H1 (cell line): ENCODE data around the gene USP3. TPM values are rescaled to one million over a fixed set of nuclear protein-coding genes. Genes with fewer than 3 reads are reported as not detected.

ENCODE experiments used
- CTCF ChIA-PET: fragments of 300-600 bp; sonication (Branson Sonifier 250); formaldehyde crosslinking; loops from one replicate; lab custom pipeline; 2021; ENCODE audit not compliant: partially characterized antibody; lab: Charles Lee
- POLR2A ChIA-PET: fragments of 300-600 bp; sonication (Branson Sonifier 250); formaldehyde crosslinking; loops from one replicate; lab custom pipeline; 2021; ENCODE audit warnings: inconsistent platforms; ENCODE audit not compliant: partially characterized antibody; lab: Charles Lee
- DNase-seq, 2 experiments: peaks; one replicate each; pipeline versions ENCODE4 v3.0.0 to v3.0.0-alpha.2; 2010 to 2022; ENCODE audit warnings: low spot score in 2 of 2, low read depth in 1 of 2, mixed read lengths in 1 of 2
- FAIRE-seq: peaks from 2 replicates; lab custom pipeline; 2011; peaks lifted over from hg19 to GRCh38; lab: Jason Lieb, UNC
- H2AFZ ChIP-seq: 2 replicates; pipeline ENCODE4 v1.8.1; 2012; ENCODE audit warnings: low read length, inconsistent platforms
- H2AK5ac ChIP-seq: 2 replicates; pipeline ENCODE4 v1.6.1; 2013; ENCODE audit warnings: low read depth, low read length
- H2BK120ac ChIP-seq: replicated peaks from 2 replicates; pipeline ENCODE3; 2013; ENCODE audit warnings: low read depth, low read length, inconsistent platforms
- H2BK12ac ChIP-seq: 2 replicates; pipeline ENCODE4 v1.6.1; 2013; ENCODE audit warnings: low read depth, low read length
- H2BK15ac ChIP-seq: 2 replicates; pipeline ENCODE4 v1.6.1; 2013; ENCODE audit warnings: low read length
- H2BK20ac ChIP-seq: 2 replicates; pipeline ENCODE4 v1.6.1; 2013; ENCODE audit warnings: low read length
- H2BK5ac ChIP-seq: 2 replicates; pipeline ENCODE4 v1.6.1; 2013; ENCODE audit warnings: low read depth, low read length
- H3K14ac ChIP-seq: 2 replicates; pipeline ENCODE4 v1.6.1; 2013; ENCODE audit warnings: inconsistent platforms; ENCODE audit not compliant: insufficient read length
- H3K18ac ChIP-seq: 2 replicates; pipeline ENCODE4 v1.6.1; 2013; ENCODE audit warnings: low read length; ENCODE audit errors: extremely low read depth
- H3K23ac ChIP-seq: 2 replicates; pipeline ENCODE4 v1.6.1; 2013; ENCODE audit warnings: inconsistent platforms; ENCODE audit not compliant: insufficient read length
- H3K23me2 ChIP-seq: 2 replicates; pipeline ENCODE4 v1.6.1; 2013; ENCODE audit warnings: low read depth, low read length
- H3K27ac ChIP-seq: 2 replicates; pipeline ENCODE4 v1.6.1; 2011; ENCODE audit warnings: low read depth, low read length, inconsistent platforms
- H3K27me3 ChIP-seq, 4 experiments: replicated peaks in 1 of 4; 1 replicate in 1 of 4; 2 replicates in 3 of 4; pipeline versions ENCODE4 v1.6.1 to v1.8.1; 2011 to 2013; ENCODE audit warnings: low read length in 3 of 4, mild to moderate bottlenecking in 3 of 4, inconsistent platforms in 2 of 4, mixed read lengths in 2 of 4, moderate library complexity in 1 of 4; ENCODE audit not compliant: control insufficient read depth in 3 of 4, insufficient read depth in 3 of 4; ENCODE audit errors: extremely low read depth in 1 of 4
- H3K36me3 ChIP-seq, 4 experiments: 2 replicates each; pipeline versions ENCODE4 v1.6.1 to v1.8.1; 2011 to 2013; ENCODE audit warnings: mild to moderate bottlenecking in 4 of 4, low read length in 3 of 4, moderate library complexity in 2 of 4, control low read depth in 1 of 4, inconsistent platforms in 1 of 4; ENCODE audit not compliant: insufficient read depth in 4 of 4, control insufficient read depth in 2 of 4
- H3K4ac ChIP-seq: replicated peaks from 2 replicates; pipeline ENCODE3; 2013; ENCODE audit warnings: low read length, low read depth, mixed read lengths, inconsistent platforms; ENCODE audit not compliant: insufficient read length
- H3K4me1 ChIP-seq, 4 experiments: replicated peaks in 1 of 4; 1 replicate in 1 of 4; 2 replicates in 3 of 4; pipeline versions ENCODE4 v1.6.1 to v1.8.1; 2011 to 2013; ENCODE audit warnings: low read length in 3 of 4, inconsistent platforms in 2 of 4, mixed read lengths in 1 of 4; ENCODE audit not compliant: insufficient read depth in 4 of 4, control insufficient read depth in 3 of 4
- H3K4me2 ChIP-seq, 2 experiments: 2 replicates each; pipeline versions ENCODE4 v1.6.1 to v1.8.1; 2011 to 2013; ENCODE audit warnings: low read depth in 2 of 2, low read length in 2 of 2, control low read depth in 1 of 2, inconsistent platforms in 1 of 2, mild to moderate bottlenecking in 1 of 2; ENCODE audit not compliant: insufficient read depth in 1 of 2
- H3K4me3 ChIP-seq, 4 experiments: fragments of 200-600, 300-600 bp in 1 of 4; sonication (generic), shearing (Covaris generic), sonication (Bioruptor Twin) in 1 of 4; 2 replicates each; pipeline versions ENCODE4 v1.5.1 to v1.8.1; 2011 to 2016; ENCODE audit warnings: low read length in 4 of 4, low read depth in 3 of 4, control low read depth in 2 of 4, inconsistent platforms in 2 of 4, mild to moderate bottlenecking in 2 of 4, mixed read lengths in 1 of 4, moderate library complexity in 1 of 4; ENCODE audit not compliant: insufficient read depth in 2 of 4; ENCODE audit errors: extremely low read depth in 1 of 4
- H3K56ac ChIP-seq: replicated peaks from 2 replicates; pipeline ENCODE3; 2013; ENCODE audit warnings: low read depth, mild to moderate bottlenecking, mixed read lengths, low read length, inconsistent platforms; ENCODE audit not compliant: insufficient read length
- H3K79me1 ChIP-seq: 2 replicates; pipeline ENCODE4 v1.6.1; 2013; ENCODE audit warnings: low read depth, low read length, control low read depth
- H3K79me2 ChIP-seq, 2 experiments: 2 replicates each; pipeline versions ENCODE4 v1.6.1 to v1.8.1; 2012 to 2013; ENCODE audit warnings: low read length in 2 of 2, mild to moderate bottlenecking in 2 of 2, inconsistent platforms in 1 of 2; ENCODE audit not compliant: insufficient read depth in 2 of 2, control insufficient read depth in 1 of 2
- H3K9ac ChIP-seq, 4 experiments: replicated peaks in 1 of 4; 1 replicate in 1 of 4; 2 replicates in 3 of 4; pipeline versions ENCODE4 v1.6.1 to v1.8.1; 2011 to 2013; ENCODE audit warnings: low read depth in 3 of 4, low read length in 3 of 4, control low read depth in 2 of 4, mild to moderate bottlenecking in 2 of 4, moderate library complexity in 2 of 4, inconsistent platforms in 1 of 4; ENCODE audit errors: extremely low read depth in 1 of 4
- H3K9me3 ChIP-seq, 2 experiments: 2 replicates each; pipeline versions ENCODE4 v1.6.1 to v1.8.1; 2012 to 2013; ENCODE audit warnings: mild to moderate bottlenecking in 2 of 2, moderate library complexity in 2 of 2, control low read depth in 1 of 2, inconsistent platforms in 1 of 2, low read depth in 1 of 2, low read length in 1 of 2, mixed read lengths in 1 of 2; ENCODE audit not compliant: insufficient read depth in 2 of 2
- H4K20me1 ChIP-seq, 2 experiments: replicated peaks in 1 of 2; 2 replicates each; pipeline versions ENCODE3 to v1.8.1; 2011 to 2013; ENCODE audit warnings: inconsistent platforms in 2 of 2, low read length in 2 of 2, mild to moderate bottlenecking in 1 of 2; ENCODE audit not compliant: insufficient read depth in 2 of 2, control insufficient read depth in 1 of 2
- H4K5ac ChIP-seq: 2 replicates; pipeline ENCODE4 v1.6.1; 2013; ENCODE audit warnings: low read length, low read depth, mixed read lengths, inconsistent platforms; ENCODE audit not compliant: insufficient read length
- H4K8ac ChIP-seq: 2 replicates; pipeline ENCODE4 v1.8.0; 2013; ENCODE audit warnings: mild to moderate bottlenecking, moderate library complexity, low read length, inconsistent platforms; ENCODE audit not compliant: insufficient read depth; ENCODE audit errors: extremely low read depth
- H4K91ac ChIP-seq: replicated peaks from 2 replicates; pipeline ENCODE3; 2013; ENCODE audit warnings: low read length, mixed read lengths, inconsistent platforms; ENCODE audit not compliant: insufficient read length
- BCL11A ChIP-seq, 2 experiments: IDR thresholded peaks; one replicate each; pipeline ENCODE4 v1.6.1; 2011; ENCODE audit warnings: low read depth in 2 of 2, low read length in 2 of 2, mild to moderate bottlenecking in 2 of 2
- CBX8 ChIP-seq: fragments of 300-800, 300-1000 bp; sonication (generic); IDR thresholded peaks from 2 replicates; pipeline ENCODE4 v1.7.1; 2016; ENCODE audit warnings: low read depth, low read length, borderline replicate concordance
- HDAC6 ChIP-seq: IDR thresholded peaks from one replicate; pipeline ENCODE4 v1.7.1; 2012; ENCODE audit warnings: low read depth, mild to moderate bottlenecking, inconsistent platforms, low read length, moderate library complexity
- JUND ChIP-seq: IDR thresholded peaks from 2 replicates; pipeline ENCODE4 v1.6.1; 2011; ENCODE audit warnings: mild to moderate bottlenecking, improper control_type of control experiment, low read length
- KDM4A ChIP-seq: IDR thresholded peaks from one replicate; pipeline ENCODE4 v1.7.1; 2012; ENCODE audit warnings: low read depth, mild to moderate bottlenecking, moderate library complexity, low read length, inconsistent platforms; ENCODE audit not compliant: severe bottlenecking
- KDM5A ChIP-seq: fragments of 200-600 bp; IDR thresholded peaks from 2 replicates; pipeline ENCODE4 v1.7.1; 2012; ENCODE audit warnings: mild to moderate bottlenecking, low read length, inconsistent platforms, mixed read lengths
- NRF1 ChIP-seq: IDR thresholded peaks from 2 replicates; pipeline ENCODE4 v1.6.1; 2011; ENCODE audit warnings: mild to moderate bottlenecking, low read depth, low read length, improper control_type of control experiment
- POU5F1 ChIP-seq: IDR thresholded peaks from 2 replicates; pipeline ENCODE4 v1.6.1; 2011; ENCODE audit warnings: low read depth, mild to moderate bottlenecking, low read length, moderate library complexity
- RFX5 ChIP-seq: IDR thresholded peaks from 2 replicates; pipeline ENCODE4 v1.6.1; 2011; ENCODE audit warnings: low read depth, low read length, improper control_type of control experiment, borderline replicate concordance
- SIRT6 ChIP-seq: IDR thresholded peaks from one replicate; pipeline ENCODE4 v1.7.1; 2012; ENCODE audit warnings: low read length, inconsistent platforms
- SP4 ChIP-seq: IDR thresholded peaks from 2 replicates; pipeline ENCODE4 v1.6.1; 2012; ENCODE audit warnings: low read length, inconsistent platforms
- TEAD4 ChIP-seq: IDR thresholded peaks from 2 replicates; pipeline ENCODE4 v1.6.1; 2012; ENCODE audit warnings: low read depth, low read length, inconsistent platforms, mixed read lengths
- YY1 ChIP-seq: IDR thresholded peaks from 2 replicates; pipeline ENCODE4 v1.6.1; 2011; ENCODE audit warnings: low read depth, mild to moderate bottlenecking, low read length
- WGBS, 2 experiments: shearing (Covaris generic) in 1 of 2; methylation state at CpG; one replicate each; pipeline versions ENCODE4 v1.1.6 to v1.1.7; 2013 to 2015; ENCODE audit warnings: low lambda C conversion rate in 2 of 2, mixed read lengths in 2 of 2, inconsistent platforms in 1 of 2, low coverage in 1 of 2, missing lambda C conversion rate in 1 of 2; ENCODE audit not compliant: insufficient replicate concordance in 2 of 2, insufficient coverage in 1 of 2, insufficient read length in 1 of 2; ENCODE audit errors: extremely low coverage in 1 of 2, missing lambda C conversion rate in 1 of 2; 5-methylcytosine and 5-hydroxymethylcytosine counted together
- polyA plus RNA-seq, 7 experiments: library from polyadenylated mRNA; depleted of rRNA in 3 of 7; stranded (reverse) in 5 of 7; unstranded in 2 of 7; fragments of >200 nt in 5 of 7; fragments of 200-250 nt in 2 of 7; gene quantifications; 1 replicate in 5 of 7; 2 replicates in 1 of 7; 4 replicates in 1 of 7; pipeline versions ENCODE4 v1.2.1 to v1.2.3, GENCODE V29; 2011 to 2013; ENCODE audit warnings: missing spikeins in 2 of 7, mixed read lengths in 2 of 7
- total RNA-seq: library from RNA; stranded (reverse); fragmentation: NEBNext Ultra II Directional; extraction: Animal tissue kit (Norgen Biotek cat#: 25700); gene quantifications from 2 replicates; pipeline ENCODE4 v1.2.1, GENCODE V29; 2021

Gene USP3
- total and polyA plus RNA-seq, 2 of the 8 experiments (the other 6 are each of a cell fraction or from before 2014, with no cell fraction given): 15.5 to 16.2 TPM

DNA sequence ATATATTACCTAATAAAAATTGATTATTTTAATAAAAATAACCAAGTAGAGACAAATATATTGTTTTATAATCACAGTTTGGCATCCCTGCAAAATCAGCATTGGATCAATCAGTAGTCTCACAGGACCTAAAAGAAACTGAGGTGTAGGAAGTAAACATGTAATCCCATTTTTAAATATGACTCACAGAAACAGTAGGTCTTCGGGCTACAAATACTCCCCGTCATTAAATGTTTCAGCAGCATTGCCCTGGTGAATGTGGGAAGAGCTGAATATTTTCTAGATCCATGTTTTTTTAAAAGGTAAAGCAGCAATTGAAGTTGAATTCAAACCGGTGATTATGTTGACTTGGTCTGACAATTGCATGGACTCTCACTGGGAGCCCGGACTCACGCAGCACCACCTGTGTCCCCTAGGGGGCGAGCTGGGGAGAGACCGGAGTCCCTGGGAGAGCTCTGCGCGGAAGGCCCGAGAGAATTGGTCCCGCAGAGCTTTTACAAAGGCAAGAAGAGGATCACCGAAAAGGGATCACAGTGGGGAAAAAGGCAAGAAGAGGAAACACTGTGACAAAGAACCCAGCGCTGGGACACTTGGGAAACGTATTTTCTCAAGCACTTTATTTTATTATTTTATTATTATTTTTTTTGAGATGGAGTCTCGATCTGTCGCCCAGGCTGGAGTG is 17.2 kb upstream of the USP3 start:
- Histone ChIP-seq H2BK120ac (no peak overlapping the region), H3K23me2 (no peaks in the 10 kb centered on the region), H3K4me3 (no peak overlapping the region), H2BK15ac (no peak overlapping the region), H3K23ac (no peak overlapping the region), H3K14ac (no peak overlapping the region), H3K9me3 (no peaks in the 10 kb centered on the region), H3K79me2 (no peaks in the 10 kb centered on the region), H3K36me3 (no peaks in the 10 kb centered on the region), H2BK5ac (no peak overlapping the region), H2BK20ac (no peak overlapping the region), H3K56ac (no peak overlapping the region), H3K9ac (no peak overlapping the region), H3K4me1 (peaks cover 0 to 6% (median 3%) of the 10 kb centered on the region in 4 experiments; a peak in 4 of 7 replicates), H3K79me1 (no peaks in the 10 kb centered on the region), H3K27ac (no peak overlapping the region), H3K4me2 (no peak overlapping the region), H3K18ac (no peak overlapping the region), H2AK5ac (no peak overlapping the region), H2BK12ac (no peak overlapping the region), H4K91ac (no peak overlapping the region), H4K5ac (no peak overlapping the region), H4K20me1 (no peaks in the 10 kb centered on the region), H3K27me3 (peaks cover 0 to 11% (median 4%) of the 10 kb centered on the region in 4 experiments; a peak in 4 of 7 replicates), H4K8ac (no peak overlapping the region), H3K4ac (no peak overlapping the region), H2AFZ (no peak overlapping the region)
- FAIRE-seq (peak; percentile 58), DNase-seq (peak; percentile 49 to 99)
- 34% methylated on average over 16 of the region's 16 CpGs; no CpG with 5 or more reads in 1 of the 2 experiments for WGBS, 2 experiments
- ChIA-PET POLR2A (interaction anchor here (0.7 to 0.9 kb wide), 2 partner anchors 74 to 378 kb away, joined by 3 read pairs; no protein-coding TSS in a partner anchor), CTCF (interaction anchor here (0.6 to 2.2 kb wide), 41 partner anchors 9 to 583 kb away, joined by 3 to 20 read pairs (median 4); partner anchors contain the start of gene FBXL22)
- TF ChIP-seq KDM5A (no peak), RFX5 (no peak), SP4 (no peak), TEAD4 (no peak), BCL11A (IDR thresholded peaks at IDR 0.05; ENCODE audit: low read depth in 2 of 2, low read length in 2 of 2) (no peak), HDAC6 (no peak), CBX8 (no peak), SIRT6 (no peak), POU5F1 (no peak), NRF1 (no peak), YY1 (0 out of 2 replicates have a peak, but pooled peaks have one; percentile 22), KDM4A (no peak), JUND (no peak)
